Measurements from ENCODE around the gene DVL1.

DVL1 gene

DNA sequence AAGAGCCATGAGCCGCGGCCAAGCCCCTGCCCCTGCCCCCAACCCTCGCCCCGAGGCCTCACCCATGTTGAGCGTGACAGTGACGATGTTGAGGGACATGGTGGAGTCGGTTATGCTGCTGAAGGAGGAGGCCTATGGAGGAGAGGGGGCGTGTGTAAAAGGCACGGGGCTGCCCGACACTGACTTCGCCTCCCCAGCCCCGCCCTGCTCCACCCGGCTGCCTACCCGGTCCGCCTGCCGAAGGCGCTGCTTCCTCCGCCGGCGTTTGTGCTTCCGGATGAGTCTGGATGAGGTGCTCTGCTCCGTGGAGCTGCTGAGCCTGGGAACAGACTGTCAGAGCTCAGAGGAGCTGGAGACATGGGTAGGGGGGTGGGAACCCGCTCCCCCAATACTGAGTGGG lies 9.0 kb downstream of the DVL1 start:
- DNase-seq = no peak

- no peak for DNase-seq
Observed at GRCh38 chr1:1338278-1338677, 10.9 kb downstream of the DVL1 start.

DNA sequence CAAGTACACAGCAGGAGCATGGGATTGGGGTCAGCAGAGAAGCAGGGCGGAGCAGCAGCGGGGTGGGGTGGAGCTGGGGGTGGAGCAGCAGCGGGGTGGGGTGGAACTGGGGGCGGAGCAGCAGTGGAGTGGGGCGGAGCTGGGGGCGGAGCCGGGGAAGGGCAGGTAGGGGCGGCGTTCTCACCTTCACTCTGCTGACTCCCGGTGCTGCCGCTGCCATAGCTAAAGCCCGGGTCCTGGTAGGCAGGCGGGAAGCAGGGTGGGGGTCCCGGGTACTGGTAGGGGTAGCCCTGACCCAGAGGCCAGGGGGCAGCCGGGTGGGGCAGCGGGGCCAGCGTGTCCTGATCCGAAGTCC lies 11.4 kb downstream of the DVL1 start:
- no peak for DNase-seq

GRCh38 chr1:1336931-1337792 lies 12.1 kb downstream of the DVL1 start:
- DNase-seq = no peak

DNA sequence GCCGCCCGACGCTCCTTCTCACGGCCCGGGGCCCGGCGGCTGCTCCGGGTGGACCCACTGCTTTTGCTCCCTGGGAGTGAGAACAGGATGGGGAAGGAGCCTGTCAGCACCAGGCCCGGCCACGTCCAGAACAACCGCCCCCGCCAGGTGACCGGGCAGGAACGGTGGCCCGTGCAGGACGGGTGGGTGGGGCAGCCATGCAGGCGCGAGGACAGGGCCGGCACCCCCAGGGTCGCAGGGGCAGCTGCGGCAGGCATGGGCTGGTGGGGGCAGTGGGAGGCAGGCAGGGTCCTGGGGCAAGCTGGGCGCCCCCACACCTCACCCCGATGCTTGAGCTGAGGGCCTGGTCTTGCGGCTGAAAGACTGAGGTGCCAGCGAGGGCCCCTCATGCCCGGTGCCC lies 12.8 kb downstream of the DVL1 start:
- DNase-seq = no peak

GRCh38 chr1:1335792-1336248 lies 13.4 kb downstream of the DVL1 start:
- DNase-seq = no peak

GRCh38 chr1:1335283-1335682 lies 13.9 kb downstream of the DVL1 start:
- no peak for DNase-seq

DNA sequence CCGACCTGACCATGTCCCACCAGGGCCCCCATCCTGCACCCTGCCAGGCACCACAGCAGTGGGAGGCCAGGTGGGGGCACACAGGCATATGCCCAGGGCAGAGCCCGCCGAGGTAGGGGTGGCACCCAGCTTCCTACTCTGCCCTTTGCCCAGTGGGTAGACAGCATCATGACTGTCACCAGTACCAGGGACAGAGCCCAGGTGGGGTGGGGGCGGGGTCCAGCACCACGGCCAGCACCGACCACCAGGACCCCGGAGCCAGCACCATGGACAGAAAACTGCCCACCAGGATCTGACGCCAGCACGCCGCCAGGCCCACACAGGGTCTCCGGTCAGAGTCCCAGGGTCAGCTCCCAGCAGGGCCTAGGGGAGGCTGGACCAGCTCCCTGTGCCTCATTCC lies 14.4 kb downstream of the DVL1 start:
- DNase-seq = no peak

GRCh38 chr1:1333551-1334241 lies 15.5 kb downstream of the DVL1 start:
- DNase-seq = no peak

- DNase-seq = no peak
Observed at GRCh38 chr1:1332774-1333480, 16.3 kb downstream of the DVL1 start.

DNA sequence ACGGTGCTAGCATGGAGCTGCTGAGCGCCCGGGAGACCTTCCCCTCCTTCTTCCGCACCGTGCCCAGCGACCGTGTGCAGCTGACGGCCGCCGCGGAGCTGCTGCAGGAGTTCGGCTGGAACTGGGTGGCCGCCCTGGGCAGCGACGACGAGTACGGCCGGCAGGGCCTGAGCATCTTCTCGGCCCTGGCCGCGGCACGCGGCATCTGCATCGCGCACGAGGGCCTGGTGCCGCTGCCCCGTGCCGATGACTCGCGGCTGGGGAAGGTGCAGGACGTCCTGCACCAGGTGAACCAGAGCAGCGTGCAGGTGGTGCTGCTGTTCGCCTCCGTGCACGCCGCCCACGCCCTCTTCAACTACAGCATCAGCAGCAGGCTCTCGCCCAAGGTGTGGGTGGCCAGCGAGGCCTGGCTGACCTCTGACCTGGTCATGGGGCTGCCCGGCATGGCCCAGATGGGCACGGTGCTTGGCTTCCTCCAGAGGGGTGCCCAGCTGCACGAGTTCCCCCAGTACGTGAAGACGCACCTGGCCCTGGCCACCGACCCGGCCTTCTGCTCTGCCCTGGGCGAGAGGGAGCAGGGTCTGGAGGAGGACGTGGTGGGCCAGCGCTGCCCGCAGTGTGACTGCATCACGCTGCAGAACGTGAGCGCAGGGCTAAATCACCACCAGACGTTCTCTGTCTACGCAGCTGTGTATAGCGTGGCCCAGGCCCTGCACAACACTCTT lies 17.0 kb downstream of the DVL1 start:
- DNase-seq = no peak

- DNase-seq = no peak
Observed at GRCh38 chr1:1331068-1331965, 17.9 kb downstream of the DVL1 start, which contains the start of gene TAS1R3. Gene TAS1R3, plus strand, starts transcription at chr1:1331280. Its CDS starts 66 bp downstream, at chr1:1331346.

DNA sequence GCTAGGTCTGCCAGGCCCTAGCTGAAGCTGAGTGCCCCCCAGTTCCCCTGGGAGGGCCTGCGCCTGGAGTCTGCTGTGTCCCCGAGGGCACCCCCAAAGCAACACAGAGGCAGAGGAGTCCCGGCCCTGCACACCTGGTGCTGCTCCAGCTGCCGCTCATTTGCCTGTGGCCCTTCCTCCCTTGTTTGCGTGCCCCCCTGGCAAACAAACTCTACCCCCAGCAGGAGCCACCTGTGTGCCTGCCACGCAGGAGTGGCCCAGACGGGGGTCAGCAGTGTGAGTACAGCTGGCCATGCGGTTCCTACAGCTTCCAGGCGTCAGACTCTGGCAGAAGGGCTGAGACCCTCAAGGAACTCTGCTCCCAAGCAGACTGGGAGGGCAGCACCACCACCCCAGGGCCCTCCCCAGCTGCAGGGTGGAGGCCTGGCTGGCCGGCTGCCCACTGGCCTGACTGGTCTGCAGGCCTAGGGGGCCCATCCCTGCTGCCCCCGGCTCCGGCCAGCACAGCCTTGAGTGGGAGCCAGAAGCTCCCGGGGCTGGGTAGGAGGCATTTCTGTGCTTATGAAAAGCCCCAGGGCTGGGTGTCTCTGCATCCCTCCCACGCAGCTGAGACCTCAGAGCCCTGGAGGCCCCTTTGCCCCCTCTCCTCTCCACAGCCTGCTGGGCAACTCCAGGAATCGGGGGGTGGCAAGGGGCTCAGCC lies 18.7 kb downstream of the DVL1 start:
- no peak for DNase-seq

GRCh38 chr1:1329304-1330210 lies 19.7 kb downstream of the DVL1 start:
- no peak for DNase-seq

GRCh38 chr1:1328254-1328653 lies 21.0 kb downstream of the DVL1 start:
- DNase-seq = no peak

DNA sequence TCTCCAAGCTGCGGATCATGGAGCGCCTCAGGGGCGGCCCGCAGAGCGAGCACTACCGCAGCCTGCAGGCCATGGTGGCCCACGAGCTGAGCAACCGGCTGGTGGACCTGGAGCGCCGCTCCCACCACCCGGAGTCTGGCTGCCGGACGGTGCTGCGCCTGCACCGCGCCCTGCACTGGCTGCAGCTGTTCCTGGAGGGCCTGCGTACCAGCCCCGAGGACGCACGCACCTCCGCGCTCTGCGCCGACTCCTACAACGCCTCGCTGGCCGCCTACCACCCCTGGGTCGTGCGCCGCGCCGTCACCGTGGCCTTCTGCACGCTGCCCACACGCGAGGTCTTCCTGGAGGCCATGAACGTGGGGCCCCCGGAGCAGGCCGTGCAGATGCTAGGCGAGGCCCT lies 21.9 kb downstream of the DVL1 start:
- no peak for DNase-seq

- DNase-seq = no peak
Observed at GRCh38 chr1:1326075-1326605, 23.1 kb downstream of the DVL1 start.

DNA sequence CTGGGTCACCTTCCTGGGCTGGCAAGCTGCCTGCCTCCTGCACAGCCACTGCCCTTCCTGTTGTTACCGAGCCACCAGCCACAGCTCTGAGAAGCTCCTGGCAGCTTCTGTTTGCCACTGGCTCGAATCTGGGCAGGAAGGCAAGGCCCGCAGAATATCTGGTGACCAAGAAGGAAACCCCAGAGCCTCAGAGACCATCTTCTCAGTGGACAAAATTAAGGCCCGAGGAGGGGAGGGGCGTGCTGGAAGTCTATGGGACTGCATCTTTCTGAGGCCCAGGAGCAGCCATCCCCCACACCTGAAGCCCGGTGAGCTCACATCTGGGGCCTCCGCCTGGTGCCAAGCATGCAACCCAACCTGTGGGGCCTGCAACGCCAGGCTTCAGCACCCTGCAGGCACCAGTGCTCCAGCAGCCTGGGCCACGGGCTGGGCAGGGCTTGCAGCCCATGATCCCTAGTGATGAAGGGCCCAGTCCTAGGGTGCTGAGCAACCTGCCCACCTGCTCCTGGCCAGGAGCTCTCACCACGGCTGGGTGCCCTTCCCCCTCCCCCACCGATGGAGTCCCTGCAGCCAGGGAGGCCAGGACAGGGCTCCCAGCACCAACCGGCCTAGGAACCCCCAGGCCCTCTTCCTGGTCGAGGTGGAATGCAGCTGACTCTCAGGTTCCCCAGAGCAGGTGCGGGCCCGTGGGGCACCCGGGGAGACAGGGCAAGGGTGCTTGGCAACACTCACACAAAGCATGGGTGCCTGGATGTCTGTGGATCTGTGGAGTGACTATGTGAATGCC lies 23.7 kb downstream of the DVL1 start:
- no peak for DNase-seq

Data from activated naive CD4-positive, alpha-beta T cell (primary cell).